Panc1 (cell line): ENCODE measurements around the gene VDR. TPM values are rescaled to one million over a fixed set of nuclear protein-coding genes. Genes with fewer than 3 reads are reported as not detected.

Experiments
- ATAC-seq: fragments of 200-7000 bp; cut with Tn5 transposase; 2 replicates; pipeline ENCODE4 v1.9.1; 2020; ENCODE audit warnings: mild to moderate bottlenecking, moderate library complexity
- BruUV-seq: library from RNA; stranded (reverse); fragments of 400-500 nt; replicated peaks from 2 replicates; lab custom pipeline; 2021; lab: Mats Ljungman, UMichigan
- CTCF ChIA-PET: fragments of 300-600 bp; sonication (Branson Sonifier 250); formaldehyde crosslinking; loops from one replicate; lab custom pipeline; 2022; ENCODE audit warnings: antibody characterized with exemption; lab: Charles Lee
- POLR2A ChIA-PET: fragments of 300-600 bp; sonication (Branson Sonifier 250); formaldehyde crosslinking; loops from one replicate; lab custom pipeline; 2022; ENCODE audit warnings: antibody characterized with exemption; lab: Charles Lee
- DNase-seq: peaks from one replicate; pipeline ENCODE4 v3.0.0-alpha.2; 2010; ENCODE audit warnings: low read depth, low spot score
- H3K27ac ChIP-seq: 2 replicates; pipeline ENCODE4 v1.5.1; 2011; ENCODE audit warnings: mild to moderate bottlenecking, low read length, inconsistent platforms
- H3K27me3 ChIP-seq: fragments of 200-500 bp; sonication (Bioruptor generic); 2 replicates; pipeline ENCODE4 v1.6.0; 2014; ENCODE audit warnings: low read length, inconsistent platforms; ENCODE audit not compliant: control insufficient read depth, insufficient read depth
- H3K36me3 ChIP-seq: fragments of 200-500 bp; sonication (Bioruptor generic); 2 replicates; pipeline ENCODE4 v1.5.1; 2014; ENCODE audit warnings: inconsistent platforms, mild to moderate bottlenecking, low read length, moderate library complexity; ENCODE audit not compliant: control insufficient read depth, insufficient read depth
- H3K4me1 ChIP-seq: 2 replicates; pipeline ENCODE4 v1.5.1; 2011; ENCODE audit warnings: inconsistent platforms, mild to moderate bottlenecking, low read length, moderate library complexity; ENCODE audit not compliant: control insufficient read depth, insufficient read depth
- H3K4me3 ChIP-seq, 2 experiments: 2 replicates each; pipeline ENCODE4 v1.5.1; 2011 to 2012; ENCODE audit warnings: low read depth in 2 of 2, low read length in 2 of 2, mild to moderate bottlenecking in 2 of 2, inconsistent platforms in 1 of 2, moderate library complexity in 1 of 2
- H3K9me3 ChIP-seq: fragments of 200-500 bp; sonication (Bioruptor generic); 2 replicates; pipeline ENCODE4 v1.5.1; 2014; ENCODE audit warnings: low read depth, mild to moderate bottlenecking, inconsistent platforms, low read length, moderate library complexity; ENCODE audit not compliant: control insufficient read depth, insufficient read depth
- POLR2AphosphoS5 ChIP-seq: IDR thresholded peaks from 2 replicates; pipeline ENCODE4 v1.6.1; 2012; ENCODE audit warnings: mild to moderate bottlenecking, low read depth, low read length, moderate library complexity
- SIN3A ChIP-seq: IDR thresholded peaks from 2 replicates; pipeline ENCODE4 v1.6.1; 2012; ENCODE audit warnings: low read depth, mild to moderate bottlenecking, low read length, moderate library complexity, borderline replicate concordance; ENCODE audit not compliant: insufficient read depth
- TCF7L2 ChIP-seq: IDR thresholded peaks from 2 replicates; pipeline ENCODE4 v1.6.1; 2011; ENCODE audit warnings: mild to moderate bottlenecking, low read depth, low read length, inconsistent platforms
- in situ Hi-C: cut with HindIII; loops from 2 replicates; pipeline ENCODE4 v1.10.0; 2016; ENCODE audit warnings: low sequenced_read_pairs, low pct_unique_long_range_greater_than_20kb
- intact Hi-C: fragments of 100-400 bp; cut with micrococcal nuclease; formaldehyde crosslinking; loops from one replicate; pipeline ENCODE4 v1.10.0; 2022; ENCODE audit not compliant: unreplicated experiment
- total RNA-seq: library from RNA; stranded (reverse); gene quantifications from one replicate; pipeline ENCODE4 v1.2.1, GENCODE V29; 2021; ENCODE audit not compliant: unreplicated experiment
- TF ChIP-seq, protein P1 (sequence below), 2 experiments: IDR thresholded peaks; 2 replicates each; pipeline ENCODE4 v1.6.1; 2011 to 2012; ENCODE audit warnings: low read depth in 2 of 2, control low read depth in 1 of 2, low read length in 1 of 2, mild to moderate bottlenecking in 1 of 2, moderate library complexity in 1 of 2; ENCODE audit not compliant: insufficient read depth in 1 of 2
- TF ChIP-seq, protein P2 (sequence below): fragments of 450-650 bp; IDR thresholded peaks from 2 replicates; pipeline ENCODE4 v1.5.1; 2017; ENCODE audit warnings: mild to moderate bottlenecking

Gene VDR
- total RNA-seq, 1 experiment from 2014 or later, result 3.0 TPM

DNA sequence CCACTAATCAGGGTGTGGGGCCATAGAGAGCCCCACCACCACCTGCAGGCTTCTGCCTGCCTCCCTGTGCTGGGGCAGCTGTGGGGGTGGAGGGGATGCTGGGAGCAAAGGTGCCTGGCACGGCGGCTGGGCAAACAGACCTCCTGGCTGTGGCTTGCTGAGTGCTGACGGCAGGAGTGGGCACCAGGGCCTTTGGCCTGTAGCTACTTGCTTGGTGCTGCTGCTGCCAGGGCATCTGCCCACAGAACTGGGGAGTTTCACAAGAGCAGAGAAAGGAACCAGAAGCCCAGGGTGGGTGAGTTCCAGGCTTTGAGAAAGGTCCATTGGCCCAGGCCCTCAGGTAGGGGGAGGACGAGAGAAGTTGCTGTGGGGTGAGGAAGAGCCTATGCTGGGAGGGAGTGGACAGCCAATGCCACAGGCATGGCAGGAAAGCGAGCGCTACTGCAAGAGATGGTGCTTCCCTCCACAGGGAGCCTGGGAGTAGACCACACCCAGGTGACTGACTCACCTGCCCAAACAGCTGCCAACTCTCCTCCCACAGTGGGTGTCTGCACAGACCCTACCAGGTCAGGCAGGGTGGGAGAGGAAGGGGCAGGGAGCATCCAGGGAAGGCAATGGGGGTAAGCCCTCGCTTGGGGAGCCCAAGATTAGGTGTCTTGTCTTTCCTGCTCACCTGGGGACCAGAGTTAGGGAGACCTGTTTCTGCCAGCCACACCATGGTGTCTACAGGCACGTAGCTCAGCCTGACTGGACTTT, 46.1 kb downstream of the VDR start:
- CTCF ChIA-PET, result no interaction called here

DNA sequence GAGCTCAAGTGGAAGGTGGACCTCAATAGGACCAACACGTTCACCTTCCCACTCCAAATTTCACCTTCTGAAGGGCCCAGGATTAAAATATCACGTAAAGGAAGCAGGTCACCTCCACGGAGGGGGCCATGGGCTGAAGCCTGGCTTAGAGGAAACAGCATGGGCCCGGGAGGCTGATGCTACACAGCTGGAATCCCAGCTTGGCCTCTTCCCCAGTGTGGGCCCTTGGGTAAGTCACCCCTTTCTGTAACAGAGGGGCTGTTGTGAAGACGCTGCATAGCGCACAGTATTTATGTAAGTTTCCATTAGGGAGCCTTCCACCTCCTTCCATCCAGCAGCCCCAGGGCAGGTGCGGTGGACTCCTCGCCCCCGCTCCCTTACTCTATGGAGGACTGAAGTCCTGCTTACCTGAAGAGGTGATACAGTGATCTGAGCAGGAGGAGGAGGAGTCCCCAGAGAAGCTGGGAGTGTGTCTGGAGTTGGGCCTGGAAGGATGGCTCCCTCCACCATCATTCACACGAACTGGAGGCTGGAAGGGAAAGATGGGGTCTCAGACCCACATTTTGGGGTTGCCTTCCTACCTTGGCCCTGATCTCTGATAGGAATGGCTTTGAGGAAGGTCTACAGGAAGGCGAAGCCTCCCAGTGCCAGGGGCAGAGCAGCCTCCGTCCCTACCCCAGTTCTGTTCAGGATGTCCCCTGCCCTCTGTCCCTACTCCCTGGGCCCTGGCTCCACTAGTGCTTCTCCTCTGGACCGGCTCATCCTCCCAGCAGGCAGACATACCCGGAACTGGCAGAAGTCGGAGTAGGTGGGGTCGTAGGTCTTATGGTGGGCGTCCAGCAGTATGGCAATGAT, 47.8 kb downstream of the VDR start:
- Histone ChIP-seq H3K27me3 (no peaks in the 10 kb centered on the region), H3K27ac (no peak overlapping the region), H3K36me3 (no peaks in the 10 kb centered on the region), H3K4me3 (no peak overlapping the region), H3K4me1 (no peaks in the 10 kb centered on the region), H3K9me3 (no peaks in the 10 kb centered on the region)
- BruUV-seq, result no TSS peak
- in situ Hi-C loops, result no loop called here
- TF ChIP-seq TCF7L2, result no peak
- TF ChIP-seq, protein P1, sequence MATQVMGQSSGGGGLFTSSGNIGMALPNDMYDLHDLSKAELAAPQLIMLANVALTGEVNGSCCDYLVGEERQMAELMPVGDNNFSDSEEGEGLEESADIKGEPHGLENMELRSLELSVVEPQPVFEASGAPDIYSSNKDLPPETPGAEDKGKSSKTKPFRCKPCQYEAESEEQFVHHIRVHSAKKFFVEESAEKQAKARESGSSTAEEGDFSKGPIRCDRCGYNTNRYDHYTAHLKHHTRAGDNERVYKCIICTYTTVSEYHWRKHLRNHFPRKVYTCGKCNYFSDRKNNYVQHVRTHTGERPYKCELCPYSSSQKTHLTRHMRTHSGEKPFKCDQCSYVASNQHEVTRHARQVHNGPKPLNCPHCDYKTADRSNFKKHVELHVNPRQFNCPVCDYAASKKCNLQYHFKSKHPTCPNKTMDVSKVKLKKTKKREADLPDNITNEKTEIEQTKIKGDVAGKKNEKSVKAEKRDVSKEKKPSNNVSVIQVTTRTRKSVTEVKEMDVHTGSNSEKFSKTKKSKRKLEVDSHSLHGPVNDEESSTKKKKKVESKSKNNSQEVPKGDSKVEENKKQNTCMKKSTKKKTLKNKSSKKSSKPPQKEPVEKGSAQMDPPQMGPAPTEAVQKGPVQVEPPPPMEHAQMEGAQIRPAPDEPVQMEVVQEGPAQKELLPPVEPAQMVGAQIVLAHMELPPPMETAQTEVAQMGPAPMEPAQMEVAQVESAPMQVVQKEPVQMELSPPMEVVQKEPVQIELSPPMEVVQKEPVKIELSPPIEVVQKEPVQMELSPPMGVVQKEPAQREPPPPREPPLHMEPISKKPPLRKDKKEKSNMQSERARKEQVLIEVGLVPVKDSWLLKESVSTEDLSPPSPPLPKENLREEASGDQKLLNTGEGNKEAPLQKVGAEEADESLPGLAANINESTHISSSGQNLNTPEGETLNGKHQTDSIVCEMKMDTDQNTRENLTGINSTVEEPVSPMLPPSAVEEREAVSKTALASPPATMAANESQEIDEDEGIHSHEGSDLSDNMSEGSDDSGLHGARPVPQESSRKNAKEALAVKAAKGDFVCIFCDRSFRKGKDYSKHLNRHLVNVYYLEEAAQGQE (IDR thresholded peaks at IDR 0.05; ENCODE audit: insufficient read depth in 1 of 2, low read depth in 2 of 2, low read length in 1 of 2), result no peak
- TF ChIP-seq, protein P2, sequence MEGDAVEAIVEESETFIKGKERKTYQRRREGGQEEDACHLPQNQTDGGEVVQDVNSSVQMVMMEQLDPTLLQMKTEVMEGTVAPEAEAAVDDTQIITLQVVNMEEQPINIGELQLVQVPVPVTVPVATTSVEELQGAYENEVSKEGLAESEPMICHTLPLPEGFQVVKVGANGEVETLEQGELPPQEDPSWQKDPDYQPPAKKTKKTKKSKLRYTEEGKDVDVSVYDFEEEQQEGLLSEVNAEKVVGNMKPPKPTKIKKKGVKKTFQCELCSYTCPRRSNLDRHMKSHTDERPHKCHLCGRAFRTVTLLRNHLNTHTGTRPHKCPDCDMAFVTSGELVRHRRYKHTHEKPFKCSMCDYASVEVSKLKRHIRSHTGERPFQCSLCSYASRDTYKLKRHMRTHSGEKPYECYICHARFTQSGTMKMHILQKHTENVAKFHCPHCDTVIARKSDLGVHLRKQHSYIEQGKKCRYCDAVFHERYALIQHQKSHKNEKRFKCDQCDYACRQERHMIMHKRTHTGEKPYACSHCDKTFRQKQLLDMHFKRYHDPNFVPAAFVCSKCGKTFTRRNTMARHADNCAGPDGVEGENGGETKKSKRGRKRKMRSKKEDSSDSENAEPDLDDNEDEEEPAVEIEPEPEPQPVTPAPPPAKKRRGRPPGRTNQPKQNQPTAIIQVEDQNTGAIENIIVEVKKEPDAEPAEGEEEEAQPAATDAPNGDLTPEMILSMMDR, result no peak
- no peak for TF ChIP-seq SIN3A
- no peak for TF ChIP-seq POLR2AphosphoS5
- intact Hi-C loops, result no loop called here
- ATAC-seq (no peak), DNase-seq (no peak)
- ChIA-PET CTCF (no interaction called here), POLR2A (no interaction called here)

More for the DNA sequence above, 46.1 kb downstream of the VDR start:
- Histone ChIP-seq H3K27ac (no peak overlapping the region), H3K36me3 (no peaks in the 10 kb centered on the region), H3K27me3 (no peaks in the 10 kb centered on the region), H3K9me3 (no peaks in the 10 kb centered on the region), H3K4me3 (no peak overlapping the region), H3K4me1 (no peaks in the 10 kb centered on the region)
- in situ Hi-C loops, result no loop called here
- ATAC-seq, result no peak
- POLR2A ChIA-PET, result no interaction called here
- intact Hi-C loops, result no loop called here
- BruUV-seq, result no TSS peak
- no peak for DNase-seq
- TF ChIP-seq TCF7L2 (no peak), POLR2AphosphoS5 (no peak), SIN3A (no peak)
- TF ChIP-seq, protein P2, result no peak
- TF ChIP-seq, protein P1 (IDR thresholded peaks at IDR 0.05; ENCODE audit: insufficient read depth in 1 of 2, low read depth in 2 of 2, low read length in 1 of 2), result no peak
